Ureter (tissue), 1 donor: ENCODE data around the gene GNG7. TPM values are rescaled to one million over a fixed set of nuclear protein-coding genes. Genes with fewer than 3 reads are reported as not detected.
"Not testable (repeated sequence)": the region's sequence is repeated elsewhere in the genome, so short reads cannot be mapped to it uniquely, and the experiment has no call there.

ENCODE experiments used
- DNase-seq: peaks from one replicate; pipeline ENCODE4 v3.0.0-alpha.2; 2020; ENCODE audit warnings: low spot score
- total RNA-seq: library from RNA; stranded (reverse); gene quantifications from one replicate; pipeline ENCODE4 v1.2.4, GENCODE V29; 2023
- donor health status: DM: yes; HTN: yes; CAD: no.

The GNG7 gene
- total RNA-seq, 1 donor from 2014 or later: 6.2 TPM

DNA sequence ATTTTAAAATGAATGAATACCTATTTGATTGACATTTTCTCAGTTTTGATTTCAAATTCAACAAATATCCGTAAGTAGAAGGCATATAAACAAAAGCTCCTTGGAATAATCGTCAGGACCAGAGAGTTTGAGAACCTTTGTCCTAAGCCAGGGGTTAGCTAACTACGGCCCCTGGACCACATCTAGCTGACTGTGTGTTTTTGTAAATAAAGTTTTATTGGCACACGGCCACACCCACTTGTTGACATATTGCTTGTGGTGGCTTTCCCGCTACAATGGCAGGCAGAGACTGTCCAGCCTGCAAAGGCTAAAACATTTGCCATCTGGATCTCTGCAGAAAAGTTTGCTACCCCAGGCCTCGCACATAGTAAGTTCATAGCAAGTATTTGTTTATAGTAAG, 83.4 kb downstream of the GNG7 start:
- DNase-seq: no peak

DNA sequence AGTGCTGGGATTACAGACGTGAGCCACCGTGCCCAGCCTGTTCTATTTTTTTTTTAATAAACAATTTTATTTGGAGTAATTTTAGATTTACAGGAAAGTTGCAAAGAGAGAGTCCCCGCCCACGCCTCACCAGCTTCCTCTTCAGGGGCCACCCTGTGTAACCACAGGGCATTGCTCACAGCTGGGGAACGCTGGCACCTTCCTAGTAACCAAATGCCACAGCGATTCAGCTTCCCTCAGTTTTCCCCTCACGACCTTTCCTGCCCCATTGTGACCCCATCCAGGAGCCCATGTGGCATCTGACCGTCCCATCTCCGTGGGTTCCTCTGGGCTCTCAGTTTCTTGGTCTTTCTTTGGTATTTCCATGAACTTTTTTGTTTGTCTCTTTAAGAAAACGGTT, 83.9 kb downstream of the GNG7 start:
- DNase-seq: no peak

DNA sequence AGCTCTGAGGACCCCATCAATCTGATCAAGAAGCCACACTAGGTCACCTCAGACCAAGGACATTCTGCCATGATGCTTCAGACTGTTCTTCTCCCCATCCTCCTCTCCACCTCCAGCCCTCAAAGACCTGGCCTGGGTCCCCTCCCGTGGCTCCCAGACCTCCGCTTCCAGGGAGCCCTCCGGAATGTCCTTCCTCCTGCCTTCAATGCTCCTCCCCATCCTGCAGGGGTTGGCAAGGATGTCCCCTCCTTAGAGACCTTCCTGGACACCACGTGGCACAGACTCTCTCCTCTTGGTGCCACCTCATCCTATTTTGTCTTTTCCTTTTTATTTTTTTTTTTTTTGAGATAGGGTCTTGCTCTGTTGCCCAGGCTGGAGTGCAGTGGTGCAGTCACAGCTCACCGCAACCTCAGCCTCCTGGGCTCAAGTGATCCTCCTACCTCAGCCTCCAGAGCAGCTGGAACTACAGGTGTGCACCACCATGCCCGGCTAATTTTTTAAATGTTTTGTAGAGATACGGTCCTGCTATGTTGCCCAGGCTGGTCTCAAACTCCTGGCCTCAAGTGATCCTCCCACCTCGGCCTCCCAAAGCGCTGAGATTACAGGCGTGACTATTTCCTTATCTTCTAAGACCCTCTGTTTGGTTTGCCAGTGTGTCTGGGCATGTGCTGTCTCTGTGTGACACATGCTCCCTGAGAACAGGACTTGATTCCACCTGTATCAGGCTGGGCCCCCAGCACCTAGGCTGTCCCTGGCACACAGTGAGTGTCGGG, 84.9 kb downstream of the GNG7 start:
- DNase-seq: no peak

DNA sequence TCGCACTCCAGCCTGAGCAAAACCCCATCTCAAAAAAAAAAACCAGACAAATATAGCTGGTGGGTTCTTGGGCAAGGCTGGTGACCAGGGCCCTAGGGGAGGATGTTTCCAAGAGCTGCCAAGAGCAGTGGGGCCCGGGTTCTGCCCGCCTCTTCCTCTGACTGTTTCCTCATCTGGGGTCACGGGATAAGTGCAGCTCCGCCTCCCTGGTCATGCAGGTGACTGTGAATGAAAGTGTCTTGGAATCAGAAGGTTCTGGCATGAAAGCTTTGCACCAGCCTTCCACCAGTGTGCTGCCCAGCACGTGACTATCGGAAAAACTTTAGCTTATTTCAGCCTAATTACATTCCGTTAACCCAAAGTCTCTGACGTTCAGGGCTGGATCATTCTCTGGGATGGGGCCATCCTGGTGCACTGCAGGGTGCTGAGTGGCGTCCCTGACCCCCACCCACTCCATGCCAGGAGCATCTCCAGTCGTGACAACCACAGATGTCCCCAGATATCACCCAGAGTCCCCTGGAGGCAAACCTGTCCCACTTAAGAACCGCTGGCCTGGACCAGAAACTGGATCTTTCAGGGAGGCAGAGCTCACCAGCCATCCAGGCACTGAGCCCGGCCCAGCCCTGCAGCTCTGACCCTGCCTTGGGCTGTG, 85.6 kb downstream of the GNG7 start:
- no peak for DNase-seq

DNA sequence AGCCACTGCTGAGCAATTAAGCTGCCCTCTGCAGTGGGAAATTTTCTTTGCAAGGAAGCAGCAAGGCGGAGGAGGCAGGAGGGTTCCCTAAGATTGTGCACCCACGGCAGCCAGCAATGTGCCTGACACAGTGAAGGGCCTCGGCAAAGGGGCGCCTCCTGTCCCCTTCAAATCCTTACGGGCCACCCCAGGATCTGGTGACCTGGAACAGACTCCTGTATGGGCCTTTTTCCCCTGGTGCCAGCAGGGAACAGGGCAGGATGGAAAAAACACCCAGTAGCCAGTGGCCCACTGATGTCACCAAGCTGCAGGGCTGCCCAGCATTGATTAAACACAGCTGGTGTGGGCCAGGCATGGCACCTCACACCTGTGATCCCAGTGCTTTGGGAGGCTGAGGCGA, 86.7 kb downstream of the GNG7 start:
- no peak for DNase-seq

DNA sequence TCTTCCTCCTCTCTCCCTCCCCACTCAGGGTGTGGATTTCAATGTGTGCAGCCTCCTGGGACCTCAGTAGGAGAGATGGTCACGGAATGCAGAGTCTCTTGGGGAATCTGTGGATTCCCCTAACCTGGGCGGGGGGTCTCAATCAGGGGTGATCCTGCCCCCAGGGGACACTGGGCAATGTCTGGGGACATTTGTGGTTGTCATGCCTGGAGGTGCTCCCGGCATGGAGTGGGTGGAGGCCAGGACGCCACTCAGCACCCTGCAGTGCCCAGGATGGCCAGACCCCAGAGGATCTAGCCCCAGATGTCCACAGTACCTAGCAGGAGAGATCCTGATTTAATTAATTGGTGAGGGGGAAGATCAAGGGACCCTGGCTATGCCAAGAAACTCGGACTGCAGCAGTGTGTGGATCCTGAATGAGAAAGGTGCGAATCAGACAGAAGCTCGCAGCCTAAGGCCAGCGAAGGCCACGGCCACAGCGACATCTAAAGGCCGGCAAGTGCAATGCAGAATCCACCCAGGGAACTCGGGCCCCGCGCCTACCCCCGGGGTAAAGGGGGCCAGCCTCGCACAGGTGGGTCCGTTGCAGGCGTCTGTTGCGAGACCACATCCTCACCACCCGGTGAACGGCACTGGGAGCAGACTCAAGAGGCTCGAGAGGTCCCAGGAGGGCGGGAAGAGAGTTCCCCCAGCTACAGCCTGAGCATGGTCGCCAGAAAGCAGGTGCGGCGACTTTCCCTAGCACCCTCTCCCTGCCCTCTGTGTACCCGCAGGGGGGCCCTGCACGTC, 88.8 kb downstream of the GNG7 start:
- no peak for DNase-seq

DNA sequence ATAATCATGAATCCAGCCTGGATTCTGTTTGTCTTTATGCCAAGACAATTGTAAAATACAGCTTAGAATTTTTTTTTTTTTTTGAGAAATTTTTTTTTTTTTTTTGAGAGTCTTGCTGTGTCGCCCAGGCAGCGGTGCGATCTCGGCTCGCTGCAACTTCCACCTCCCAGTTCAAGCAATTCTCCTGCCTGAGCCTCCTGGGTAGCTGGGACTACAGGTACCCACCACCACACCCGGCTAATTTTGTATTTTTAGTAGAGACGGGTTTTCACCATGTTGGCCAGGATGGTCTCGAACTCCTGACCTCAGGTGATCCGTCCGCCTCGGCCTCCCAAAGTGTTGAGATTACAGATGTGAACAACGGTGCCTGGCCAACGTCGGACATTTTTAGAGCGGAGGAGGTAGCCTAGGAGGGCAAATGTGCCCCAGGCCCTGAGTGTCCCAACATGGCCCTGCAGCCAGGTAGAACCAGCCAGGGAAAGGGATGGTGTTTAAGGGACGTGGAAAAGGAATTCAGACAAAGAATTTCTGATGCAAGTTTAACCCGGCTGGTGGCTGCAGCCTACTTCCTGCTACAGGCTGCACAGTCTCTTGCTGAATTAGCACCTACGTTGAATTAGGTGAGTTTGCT, 89.8 kb downstream of the GNG7 start:
- DNase-seq: no peak

DNA sequence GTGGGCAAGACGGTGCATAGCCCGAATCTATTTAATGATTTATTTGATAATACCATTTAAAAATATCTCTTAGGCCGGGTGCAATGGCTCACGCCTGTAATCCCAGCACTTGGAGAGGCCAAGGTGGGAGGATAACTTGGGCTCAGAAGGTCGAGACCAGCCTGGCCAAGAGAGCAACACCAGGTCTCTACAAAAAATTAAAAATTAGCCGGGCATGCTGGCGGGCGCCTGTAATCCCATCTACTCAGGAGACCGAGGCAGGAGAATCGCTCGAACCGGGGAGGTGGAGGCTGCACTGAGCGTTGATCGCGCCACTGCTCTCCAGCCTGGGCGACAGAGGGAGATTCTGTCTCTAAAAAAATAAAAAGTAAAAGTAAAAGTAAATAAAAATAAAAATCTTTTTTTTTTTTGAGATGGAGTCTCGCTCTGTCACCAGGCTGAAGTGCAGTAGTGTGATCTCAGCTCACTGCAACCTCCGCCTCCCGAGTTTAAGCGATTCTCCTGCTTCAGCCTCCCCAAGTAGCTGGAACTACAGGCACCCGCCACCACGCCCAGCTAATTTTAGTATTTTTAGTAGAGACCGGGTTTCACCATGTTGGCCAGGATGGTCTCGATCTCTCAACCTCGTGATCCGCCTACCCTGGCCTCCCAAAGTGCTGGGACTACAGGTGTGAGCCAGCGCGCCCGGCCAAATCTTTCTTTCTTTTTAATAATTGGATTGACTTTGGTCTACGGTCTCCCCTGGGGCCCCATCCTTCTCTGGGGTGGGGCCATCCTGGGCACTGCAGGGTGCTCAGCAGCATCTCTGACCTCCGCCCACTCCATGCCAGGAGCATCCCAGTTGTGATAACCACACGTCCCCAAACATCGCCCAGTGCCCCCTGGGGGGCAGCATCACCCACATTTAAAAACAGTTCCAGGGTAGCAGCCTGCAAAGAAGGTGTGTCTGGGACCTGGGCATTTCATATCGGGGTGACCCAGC, 90.7 kb downstream of the GNG7 start:
- DNase-seq: no peak

DNA sequence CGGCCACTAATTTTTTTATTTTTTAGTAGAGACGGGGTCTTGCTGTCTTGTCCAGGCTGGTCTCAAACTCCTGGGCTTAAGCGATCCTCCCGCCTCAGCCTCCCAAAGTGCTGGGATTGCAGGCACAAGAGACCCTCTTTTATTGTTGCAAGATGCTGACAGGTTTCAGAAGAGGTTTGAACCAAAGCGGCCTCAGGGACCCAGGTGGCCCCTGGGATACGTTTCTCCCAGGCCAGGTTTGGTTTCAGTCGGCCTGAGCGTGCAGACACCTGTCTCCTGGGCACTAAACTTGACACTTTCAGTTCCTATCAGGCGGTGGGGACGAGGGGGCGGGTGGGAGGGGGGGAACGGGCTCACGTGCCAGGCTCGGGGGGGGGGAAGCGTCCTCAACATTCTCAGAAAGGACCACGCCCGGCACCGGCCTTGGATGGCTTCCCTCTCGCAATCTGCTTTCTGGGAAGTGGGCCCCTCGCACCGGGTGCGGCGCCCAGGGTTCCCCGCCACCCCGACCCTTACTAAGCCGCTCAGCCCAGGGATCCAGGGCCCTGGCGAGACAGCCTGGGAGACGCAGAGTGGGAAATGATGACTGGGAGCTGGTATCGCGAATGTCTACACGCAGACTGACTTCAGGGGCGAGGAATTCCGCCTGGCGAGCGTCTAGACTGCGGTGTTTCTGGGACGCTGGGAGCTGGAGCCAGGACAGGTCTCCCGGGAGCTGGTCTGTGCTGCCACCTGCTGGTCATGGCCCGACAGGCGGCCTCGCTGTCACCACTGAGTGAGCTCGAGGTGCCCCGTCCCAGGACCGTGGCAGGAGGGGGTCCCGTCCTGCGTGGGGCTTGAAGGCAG, 91.6 kb downstream of the GNG7 start:
- peak; percentile 94 for DNase-seq

DNA sequence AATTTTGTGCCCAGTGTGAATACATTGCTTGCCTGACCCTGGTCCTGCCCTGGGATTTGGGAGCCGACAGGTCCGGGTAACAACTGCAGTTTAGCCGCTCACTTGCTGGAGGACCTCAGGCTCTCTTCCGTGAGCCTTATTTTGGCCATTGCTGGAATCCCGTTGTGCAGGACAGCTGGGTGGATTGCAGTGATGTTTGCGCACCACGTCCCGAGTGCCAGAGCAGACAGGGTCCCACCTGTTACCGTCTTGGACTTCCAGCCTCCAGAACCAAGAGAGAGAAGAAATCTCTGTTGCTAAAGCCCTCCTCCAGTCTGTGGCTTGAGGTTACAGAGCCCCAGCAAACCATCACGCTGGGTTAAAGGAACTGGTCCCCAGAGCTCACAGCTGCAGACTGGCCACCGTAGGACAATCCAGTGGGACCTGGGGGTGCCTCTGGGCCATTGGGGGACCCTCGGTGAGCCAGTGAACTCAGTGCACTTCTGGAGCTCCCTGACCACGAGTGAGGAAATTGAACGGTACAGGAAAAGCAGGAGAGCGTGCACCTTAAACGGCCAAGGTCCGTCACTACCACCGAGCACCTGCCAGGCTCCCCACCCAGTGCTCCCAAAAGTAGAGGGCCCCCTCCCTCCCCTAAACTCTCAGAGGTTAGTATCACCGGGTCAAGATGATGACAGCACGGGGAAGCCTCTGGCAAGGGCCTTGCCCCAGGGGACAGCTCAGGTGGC, 92.9 kb downstream of the GNG7 start:
- DNase-seq: no peak

DNA sequence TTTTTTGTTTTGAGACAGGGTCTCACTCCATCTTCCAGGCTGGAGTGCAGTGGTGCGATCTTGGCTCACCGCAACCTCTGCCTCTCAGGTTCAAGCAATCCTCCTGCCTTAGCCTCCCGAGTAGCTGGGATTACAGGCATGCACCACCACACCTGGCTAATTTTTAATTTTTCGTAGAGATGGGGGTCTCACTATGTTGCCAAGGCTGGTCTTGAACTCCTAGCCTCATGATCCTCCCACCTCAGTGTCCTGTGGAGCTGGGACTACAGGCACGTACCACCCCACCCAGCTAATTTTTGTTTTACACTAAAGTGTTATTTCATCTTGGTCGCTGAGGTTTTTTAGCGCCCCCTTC, 93.5 kb downstream of the GNG7 start:
- not testable (repeated sequence) for DNase-seq

DNA sequence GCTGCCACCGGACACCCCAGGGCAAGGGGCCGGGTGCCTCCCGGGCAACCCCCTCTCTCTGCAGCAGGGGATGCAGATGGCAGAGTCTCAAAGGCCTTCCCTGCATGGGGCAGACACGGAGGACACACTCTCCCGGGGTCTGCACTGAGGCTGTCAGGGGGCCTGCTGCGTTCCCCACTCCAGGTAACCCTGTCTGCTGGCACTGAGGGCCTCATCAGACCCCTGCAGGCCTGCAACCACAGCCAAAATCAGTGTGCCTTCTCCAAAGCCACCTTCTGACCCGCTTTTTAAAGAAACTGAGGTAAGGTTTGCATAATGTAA, 93.9 kb downstream of the GNG7 start:
- no peak for DNase-seq

DNA sequence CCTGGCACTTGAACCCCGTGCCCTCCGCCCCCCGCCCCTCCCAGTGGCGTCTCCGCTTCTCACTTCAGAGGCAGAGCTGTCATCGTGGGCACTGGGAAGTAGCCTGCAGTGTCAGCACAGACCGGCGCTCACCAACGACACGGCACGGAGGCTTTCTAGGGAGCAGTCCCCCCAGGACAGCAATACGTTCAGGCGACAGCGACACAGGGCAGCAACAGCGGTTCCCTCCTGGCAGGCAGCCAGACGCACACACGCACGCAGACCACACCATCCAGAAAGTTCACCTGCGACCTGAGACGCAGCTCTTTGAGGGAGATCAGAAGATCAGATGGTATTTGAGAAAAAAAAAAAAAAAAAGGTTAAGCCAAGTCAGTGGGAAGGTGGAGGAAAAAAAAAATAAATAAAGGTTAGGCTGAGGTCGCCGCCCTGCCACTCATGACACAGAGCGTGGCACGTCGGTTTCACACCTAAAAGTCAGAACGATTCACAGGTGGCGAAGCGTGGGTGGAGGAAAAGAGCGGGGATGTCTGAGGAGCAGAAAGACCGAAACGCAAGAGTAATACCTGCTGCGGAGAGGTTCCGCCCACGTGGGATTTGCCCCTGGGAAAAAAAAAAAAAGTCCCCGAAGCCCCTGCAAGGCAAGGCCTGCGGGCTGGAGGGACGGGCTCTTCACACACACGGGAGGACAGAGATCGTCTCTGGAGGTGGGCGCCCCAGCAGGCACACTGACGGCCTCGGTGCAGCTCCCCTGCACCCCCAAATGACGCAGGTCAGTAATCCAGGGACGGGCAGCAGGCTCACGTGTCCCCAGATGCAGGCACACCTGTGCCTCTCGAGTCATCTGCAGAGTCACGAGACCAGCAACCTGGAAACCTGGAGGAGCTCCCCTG, 94.5 kb downstream of the GNG7 start:
- no peak for DNase-seq

DNA sequence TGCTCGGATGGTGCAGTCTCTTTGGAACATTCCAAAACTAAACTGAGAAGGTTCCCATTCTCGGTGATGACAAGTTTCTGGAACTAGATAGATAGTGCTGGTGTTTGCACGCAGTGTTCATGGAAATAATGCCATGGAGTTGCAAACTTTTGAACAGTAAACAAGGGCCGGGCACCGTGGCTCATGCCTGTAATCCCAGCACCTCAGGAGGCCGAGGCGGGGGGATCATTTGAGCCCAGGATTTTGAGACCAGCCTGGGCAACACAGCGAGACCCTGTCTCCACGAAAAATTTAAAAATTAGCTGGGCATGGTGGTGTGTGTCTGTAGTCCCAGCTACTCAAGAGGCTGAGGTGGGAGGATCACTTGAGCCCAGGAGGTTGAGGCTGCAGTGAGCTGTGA, 95.7 kb downstream of the GNG7 start:
- DNase-seq: not testable (repeated sequence)

DNA sequence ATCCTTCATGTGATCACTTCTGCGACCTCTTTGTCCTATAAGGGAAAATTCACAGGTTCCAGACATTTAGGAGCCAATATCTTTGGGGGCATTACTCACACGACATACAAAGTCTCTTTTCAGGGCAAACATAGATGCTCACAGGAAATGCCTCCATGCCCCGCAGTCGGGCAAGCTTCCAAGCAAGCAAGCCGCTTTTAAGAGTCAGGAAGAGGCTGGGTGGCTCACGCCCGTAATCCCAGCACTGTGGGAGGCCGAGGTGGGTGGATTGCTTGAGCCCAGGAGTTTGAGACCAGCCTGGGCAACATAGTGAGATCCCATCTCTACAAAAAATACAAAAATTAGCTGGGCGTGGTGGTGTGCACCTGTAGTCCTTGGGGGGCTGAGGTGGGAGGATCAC, 96.6 kb downstream of the GNG7 start:
- not testable (repeated sequence) for DNase-seq

DNA sequence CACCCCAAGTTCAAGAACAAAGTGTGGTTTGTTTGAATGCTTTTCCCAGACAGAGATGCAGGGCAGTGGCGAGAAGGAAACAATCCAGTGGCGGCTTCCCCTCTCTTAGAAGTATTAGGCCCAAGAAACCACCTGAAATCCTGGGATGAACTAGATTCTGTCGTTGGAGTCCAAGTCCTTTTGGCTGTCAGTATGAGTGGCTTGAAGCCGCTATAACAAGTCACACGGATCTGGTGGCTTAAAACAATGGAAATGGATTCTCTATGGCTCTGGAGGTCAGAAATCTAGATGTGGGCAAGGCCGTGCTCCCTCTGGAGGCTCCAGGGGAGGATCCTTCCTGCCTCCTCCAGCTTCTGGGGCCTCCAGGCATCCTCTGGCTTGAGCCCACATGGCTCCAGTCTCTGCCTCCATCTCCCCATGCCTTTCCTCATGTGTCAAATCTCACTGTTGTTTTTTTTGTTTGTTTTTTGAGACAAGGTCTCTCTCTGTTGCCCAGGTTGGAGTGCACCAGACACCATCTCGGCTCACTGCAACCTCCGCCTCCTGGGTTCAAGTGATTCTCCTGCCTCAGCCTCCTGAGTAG, 97.7 kb downstream of the GNG7 start:
- no peak for DNase-seq

DNA sequence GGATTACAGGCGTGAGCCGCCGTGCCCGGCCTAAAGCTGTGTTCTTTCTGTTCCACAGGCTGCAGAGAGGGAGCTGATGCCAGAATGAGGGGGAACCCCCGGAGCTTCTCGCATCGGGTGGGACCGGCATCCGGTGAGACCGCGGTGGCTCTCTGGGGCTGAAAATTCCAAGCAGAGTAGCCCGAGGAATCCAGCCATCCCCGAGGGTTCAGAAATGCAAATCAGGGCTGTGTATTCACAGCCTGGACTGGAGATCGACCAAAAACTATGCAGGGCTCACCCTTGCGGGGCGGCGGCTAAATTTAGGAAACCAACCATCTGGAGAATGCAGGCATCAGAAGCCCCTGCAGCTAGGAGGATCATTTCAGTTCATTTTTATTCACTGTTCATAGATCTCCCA, 99.2 kb downstream of the GNG7 start:
- no peak for DNase-seq
